Pons (tissue), 1 donor: Measurements from ENCODE around the gene KRT15.

Experiments
- DNase-seq: peaks from one replicate; pipeline ENCODE4 v3.0.0-alpha.2; 2016; ENCODE audit warnings: low spot score

KRT15 gene

DNA sequence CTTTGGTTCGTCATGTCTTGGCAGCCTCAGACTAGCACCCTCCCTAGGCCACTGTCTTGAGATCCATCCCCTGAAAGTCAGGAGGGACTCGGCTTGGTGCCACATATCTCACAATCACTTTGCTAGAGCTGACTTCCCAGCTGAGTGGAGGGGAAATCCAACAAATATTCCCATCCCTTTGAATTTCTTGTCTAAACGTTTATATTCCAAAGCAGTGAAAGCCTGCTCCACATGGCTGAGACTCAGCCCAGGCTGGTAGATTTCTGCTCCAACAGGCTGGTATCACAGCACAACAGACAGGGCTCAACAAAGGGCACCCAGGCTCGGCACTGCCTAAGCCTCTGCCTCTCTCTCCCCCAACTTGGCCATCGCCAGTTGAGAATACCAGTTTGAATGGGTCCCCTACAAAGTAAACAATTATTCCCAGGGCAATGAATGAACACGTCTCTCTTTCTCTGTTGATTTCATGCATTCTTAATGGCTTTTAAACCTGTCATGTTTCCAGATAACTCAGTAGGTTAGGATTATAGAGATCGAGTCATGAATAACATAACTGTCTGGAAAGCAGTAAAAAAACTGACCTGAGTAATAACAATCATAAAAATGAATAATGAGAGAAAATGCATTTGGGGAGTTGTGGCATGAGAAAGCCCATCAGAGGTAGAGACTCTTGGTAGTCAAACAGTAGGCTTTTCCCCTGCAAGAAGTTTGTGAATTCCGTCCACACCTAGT lies 14.3 kb downstream of the KRT15 start:
- DNase-seq: no peak

DNA sequence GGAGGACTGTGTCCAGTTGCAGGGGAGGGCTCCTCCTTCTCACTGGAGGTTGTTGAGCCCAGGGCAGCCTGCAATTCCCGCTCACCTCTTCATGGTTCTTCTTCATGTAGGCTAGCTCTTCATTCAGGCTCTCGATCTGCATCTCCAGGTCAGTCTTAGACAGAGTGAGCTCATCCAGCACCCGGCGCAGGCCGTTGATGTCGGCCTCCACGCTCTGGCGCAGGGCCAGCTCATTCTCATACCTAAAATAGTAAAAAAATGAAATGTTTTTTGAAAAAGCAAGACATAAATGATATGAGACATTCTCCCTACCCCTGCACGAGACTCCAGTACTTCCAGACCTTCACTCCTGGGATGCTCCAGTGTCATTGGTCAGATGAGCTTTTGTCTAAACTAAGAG lies 15.5 kb downstream of the KRT15 start:
- DNase-seq: no peak

DNA sequence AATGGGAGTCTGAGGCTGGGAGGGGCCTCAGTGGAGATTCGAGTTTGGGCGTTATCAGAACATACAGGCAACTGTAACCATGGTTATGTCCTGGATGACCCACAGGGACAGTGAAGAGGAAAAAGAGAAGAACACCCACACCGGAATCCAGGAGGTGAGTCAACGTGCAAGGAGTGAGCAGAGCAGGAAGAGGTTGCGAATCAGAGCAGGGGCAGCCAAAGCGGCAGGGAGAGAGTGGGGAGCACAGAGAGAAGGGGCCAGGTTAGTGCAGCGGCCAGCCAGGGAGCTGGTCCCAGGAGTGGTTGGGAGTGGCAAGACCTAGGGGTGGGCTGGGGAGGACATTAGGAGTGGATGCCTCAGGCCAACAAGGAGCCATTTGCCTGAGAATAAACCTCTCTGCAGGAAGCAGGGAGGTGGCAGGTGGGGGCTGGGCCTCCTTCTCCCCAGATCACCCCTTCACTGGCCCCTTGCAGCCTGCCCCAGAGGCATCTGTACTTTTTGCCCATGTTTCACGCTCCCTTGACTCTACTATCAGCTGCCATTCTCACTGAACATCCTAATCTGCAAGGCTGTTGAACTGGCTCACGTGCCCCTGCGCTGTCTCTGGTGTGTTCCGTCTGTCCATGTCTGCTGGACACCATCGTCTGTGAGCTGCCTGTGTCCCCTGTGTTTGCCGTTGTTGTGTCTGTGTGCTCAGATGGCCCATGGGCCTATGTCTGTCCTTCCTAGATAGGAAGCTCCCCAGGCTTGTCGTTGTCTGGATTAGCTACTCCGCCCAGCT lies 18.4 kb downstream of the KRT15 start:
- DNase-seq: no peak

DNA sequence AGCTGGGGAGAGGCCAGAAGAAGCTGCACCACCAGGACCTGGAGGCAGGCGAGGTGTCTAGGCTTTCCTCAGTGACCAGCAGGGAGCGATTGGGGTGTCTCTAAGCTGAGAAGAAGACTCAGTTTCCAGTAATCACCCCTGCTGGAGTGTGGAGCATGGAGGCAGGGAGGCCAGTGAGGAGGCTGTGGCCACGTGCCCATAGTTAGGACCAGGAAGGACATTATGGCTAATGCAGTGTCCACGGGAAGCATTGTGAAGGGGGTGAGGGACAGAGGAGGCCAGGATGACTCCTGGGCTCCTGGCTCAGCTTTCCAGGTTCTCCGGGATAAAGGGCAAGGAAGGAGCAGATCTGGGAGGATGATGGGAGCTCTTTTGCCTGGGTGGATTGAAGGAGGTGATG lies 19.0 kb downstream of the KRT15 start:
- DNase-seq: no peak

DNA sequence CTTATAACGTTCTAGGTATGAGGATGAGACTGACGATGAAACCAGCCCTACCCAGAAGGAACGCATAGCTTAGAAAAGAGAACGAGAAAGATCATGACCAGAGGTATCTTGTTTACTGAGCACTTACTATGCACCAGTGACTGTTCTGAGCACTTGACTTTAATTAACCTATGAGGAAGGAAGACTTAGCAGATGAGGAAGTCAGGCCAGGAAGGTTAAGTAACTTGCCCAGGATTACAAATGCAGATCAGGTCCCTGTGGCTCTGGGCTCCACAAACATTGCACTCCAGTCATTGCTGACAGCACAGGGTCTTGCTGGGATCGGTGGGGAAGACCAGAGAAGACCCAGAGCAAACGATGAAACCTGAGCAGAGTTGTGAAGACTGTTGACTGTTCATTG lies 20.4 kb downstream of the KRT15 start:
- DNase-seq: peak; percentile 31

DNA sequence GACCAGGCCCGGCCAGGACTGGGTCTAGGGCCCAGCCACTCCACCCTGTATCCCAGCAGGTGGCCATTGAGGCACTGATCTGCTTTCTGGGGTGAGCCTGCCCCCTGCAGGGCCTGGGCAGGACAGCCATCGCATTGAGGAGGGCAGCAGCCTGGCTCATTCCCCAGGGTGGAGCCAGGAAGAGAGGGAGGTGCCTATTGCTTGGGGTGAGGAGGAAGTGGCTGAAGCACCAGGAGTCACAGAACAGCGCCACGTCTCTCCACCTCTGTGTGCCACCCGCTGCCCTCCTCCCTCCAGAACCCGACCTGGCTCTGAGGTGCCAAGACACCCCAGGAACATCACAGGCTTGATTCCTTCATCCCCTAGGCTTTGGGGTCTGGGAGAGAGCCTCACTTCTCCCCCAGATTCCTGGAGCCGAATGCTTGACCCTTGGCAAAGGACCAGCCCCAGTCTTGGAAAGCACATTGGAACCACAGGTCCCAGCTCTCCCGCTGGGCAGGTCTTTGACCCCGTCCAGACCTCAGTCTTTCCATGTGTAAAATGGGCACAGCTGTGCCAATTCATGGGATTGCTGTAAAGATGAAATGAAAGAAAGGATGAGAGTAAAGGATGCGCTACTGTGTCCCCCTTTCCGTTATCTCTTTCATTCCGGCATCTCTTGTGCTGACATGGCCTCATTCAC lies 21.7 kb downstream of the KRT15 start:
- peak; percentile 28 for DNase-seq

DNA sequence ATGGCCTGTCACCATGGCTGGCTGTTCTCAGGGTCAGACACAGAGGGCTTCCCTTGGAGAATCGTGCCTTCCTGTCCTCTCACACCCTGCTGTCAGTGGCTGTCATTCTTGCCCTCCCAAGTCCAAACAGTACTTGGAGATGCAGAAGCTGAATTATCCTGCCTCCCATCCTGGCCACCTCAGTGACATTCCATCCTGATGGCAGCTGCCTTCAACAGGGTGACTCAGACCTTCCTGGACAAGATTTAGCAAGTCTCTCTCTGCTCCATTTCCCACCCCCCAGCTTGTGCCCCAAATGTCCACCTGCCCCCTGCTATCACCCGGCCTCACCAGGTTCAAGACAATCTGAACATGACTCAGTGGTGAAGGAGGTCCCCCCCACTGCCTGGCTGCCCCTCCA lies 24.2 kb downstream of the KRT15 start:
- DNase-seq: no peak

DNA sequence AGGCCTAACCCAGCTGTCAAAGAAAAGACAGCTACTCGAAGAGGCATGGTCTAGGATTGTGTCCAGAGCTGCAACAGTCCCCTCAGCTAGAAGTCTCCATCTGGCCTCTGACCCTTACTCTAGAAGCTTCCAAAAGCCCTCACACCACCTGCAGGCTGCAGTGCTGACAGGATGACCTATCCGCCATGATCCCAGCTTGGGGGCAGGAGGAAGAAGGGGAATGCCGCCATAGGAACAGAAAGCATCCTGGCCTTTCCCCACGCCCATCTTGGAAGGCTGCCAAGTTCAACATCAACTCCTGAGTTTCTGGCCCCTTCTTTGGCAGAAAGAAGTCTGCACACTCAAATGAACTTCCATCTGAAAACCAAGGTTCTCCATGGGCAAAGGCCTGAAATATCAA lies 25.9 kb downstream of the KRT15 start:
- DNase-seq: peak; percentile 7

DNA sequence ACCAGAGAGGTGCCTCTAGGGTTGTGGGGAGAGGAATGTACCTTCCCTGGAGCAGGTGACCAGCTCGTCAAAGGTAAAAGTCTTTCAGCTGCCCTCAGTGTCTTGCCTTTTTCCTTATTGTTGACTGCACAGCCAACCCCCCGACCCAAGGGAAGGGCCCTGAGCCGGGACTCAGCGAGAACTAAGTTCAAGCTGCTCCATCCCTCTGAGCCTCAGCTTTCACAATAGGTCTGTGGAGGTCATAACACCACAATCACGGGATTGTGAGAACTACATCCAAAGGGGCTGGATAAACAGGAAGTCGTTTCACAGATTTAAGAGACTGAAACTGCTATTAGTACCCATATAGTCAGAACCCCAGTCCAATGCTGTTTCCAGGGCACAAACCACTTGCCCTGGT lies 26.3 kb downstream of the KRT15 start:
- DNase-seq: peak; percentile 55

DNA sequence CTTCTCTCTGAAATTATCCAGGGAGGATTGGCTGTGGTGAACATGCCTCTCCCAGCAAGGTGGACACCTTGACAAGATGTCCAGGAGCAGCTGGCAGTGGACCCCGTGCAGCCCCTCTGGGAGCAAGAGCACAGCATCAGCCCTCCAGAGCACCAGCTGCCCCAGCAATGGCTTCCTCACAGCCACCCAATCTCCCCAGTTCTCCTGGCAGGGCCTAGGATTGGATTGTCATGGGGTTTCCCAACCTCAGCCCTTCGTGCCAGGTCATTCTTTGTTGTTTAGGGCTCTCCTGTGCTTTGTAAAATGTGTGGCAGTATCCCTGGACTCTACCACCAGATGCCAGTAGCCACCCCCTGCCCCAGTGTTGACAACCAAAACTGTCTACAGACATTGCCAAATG lies 27.2 kb downstream of the KRT15 start:
- no peak for DNase-seq

DNA sequence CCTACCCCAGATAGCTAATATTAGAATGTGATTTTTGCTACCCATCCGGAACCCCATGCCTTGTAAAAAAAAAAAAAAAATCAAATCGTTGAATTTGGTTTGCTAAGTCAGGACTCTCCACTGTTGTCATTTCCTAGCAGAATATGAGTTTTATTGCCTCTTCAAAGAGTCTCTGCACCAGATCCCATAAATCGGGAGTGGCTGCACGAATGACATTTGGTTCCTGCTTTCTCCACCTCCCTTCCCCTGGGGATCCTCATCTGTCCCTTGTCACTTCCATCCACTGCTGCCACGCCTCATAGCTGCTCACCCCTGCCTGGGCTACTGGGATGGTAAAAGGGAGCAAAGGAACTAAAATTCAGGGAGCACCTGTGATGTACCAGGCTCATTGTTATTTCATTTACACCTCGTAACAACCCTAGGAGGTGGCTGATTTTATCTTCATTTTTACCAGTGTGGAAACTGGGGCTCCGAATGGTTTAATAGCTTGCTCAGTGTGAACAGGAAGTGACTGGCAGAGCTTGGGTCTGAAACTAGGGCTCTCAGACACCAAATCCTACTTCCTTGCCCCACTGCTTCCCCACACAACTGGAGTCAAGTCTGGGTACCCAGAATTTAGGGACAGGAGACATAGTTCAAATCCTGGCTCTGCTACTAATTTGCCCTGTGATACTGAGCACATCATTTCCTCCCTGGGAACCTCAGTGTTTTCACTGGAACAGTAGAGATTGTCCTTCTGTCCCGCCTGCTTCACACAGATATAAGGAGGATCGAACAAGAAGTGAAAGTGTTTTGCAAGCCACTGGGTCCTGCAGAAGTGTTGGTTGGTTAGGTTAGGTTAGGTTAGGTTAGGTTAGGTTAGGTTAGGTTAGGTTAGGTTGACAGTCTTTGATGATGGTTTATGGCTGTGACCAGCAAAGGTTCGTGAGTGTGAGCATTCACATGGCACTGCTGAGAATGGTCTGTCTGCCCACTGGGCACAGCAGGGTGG lies 28.4 kb downstream of the KRT15 start:
- peak; percentile 19 for DNase-seq

DNA sequence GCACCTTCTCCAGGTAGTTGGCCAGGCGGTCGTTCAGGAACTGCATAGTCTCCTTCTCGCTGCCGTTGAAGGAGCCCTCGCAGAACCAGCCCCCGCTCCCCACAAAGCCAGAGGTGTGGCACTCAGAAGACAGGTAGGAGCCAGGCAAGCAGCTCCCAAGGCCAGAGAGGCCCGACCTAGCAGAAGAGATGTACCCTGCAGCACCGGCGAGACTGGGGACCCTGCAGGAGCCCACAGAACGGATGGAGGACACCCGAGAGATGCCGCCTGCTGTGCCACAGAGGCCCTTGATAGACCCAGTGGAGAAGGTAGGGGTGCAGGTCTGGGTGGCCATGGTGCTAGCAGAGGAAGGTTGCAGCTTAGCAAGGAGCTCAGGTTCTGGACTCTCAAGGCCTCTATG lies 29.2 kb downstream of the KRT15 start, which contains the start of gene KRT36:
Gene KRT36 (minus strand): TSS at position 380 of the 400 bp plus-strand sequence. CDS start 46 bp downstream, at position 334.
- DNase-seq: no peak

DNA sequence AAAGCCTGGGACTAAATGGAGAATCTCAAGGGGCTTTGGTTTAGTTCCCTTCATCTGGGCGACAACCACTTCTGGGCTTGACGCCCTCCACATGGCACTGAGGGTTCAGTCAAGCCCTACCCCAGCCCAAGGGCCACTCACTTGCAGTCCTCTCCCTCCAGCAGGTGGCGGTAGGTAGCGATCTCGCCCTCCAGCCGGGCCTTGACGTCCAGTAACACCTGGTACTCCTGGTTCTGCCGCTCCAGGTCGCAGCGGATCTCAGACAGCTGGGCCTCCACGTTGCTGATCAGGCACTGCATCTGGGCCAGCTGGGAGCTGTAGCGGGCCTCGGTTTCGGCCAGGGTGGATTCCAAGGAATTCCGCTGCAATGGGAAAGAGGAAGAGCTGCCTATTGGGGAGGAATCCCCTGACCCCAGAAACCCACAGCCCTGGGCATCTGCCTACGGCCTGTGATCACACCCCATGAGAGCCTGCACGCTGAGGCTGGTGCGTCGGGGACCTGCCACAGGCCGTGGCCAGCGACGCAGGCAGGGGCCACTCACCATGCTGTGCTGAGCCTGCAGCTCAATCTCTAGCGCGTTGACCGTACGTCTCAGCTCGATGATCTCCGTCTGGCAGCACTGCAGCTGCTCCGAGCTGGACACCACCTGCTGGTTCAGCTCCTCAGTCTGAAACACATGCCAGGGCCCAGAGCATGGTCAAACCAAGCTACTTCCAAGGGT lies 31.7 kb downstream of the KRT15 start:
- no peak for DNase-seq

DNA sequence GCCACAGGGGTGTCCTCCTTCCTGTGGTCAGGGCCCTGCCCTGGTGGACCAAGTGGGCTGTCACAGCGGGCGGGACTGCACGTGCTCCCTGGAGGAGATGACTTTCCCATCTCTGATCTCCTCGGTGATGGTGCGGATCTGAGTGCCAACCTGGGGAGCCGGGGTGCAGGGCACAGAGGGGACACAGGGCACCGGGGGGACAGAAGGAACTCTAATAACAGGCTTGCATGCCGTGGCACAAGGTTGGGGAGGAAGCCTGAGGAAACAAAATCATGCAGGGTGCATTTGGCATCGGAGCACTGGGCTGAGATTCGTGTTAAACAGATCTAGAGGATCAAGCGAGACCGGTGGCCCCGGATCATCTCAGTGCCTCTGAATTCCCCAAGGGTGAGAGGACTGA lies 32.4 kb downstream of the KRT15 start:
- DNase-seq: no peak

DNA sequence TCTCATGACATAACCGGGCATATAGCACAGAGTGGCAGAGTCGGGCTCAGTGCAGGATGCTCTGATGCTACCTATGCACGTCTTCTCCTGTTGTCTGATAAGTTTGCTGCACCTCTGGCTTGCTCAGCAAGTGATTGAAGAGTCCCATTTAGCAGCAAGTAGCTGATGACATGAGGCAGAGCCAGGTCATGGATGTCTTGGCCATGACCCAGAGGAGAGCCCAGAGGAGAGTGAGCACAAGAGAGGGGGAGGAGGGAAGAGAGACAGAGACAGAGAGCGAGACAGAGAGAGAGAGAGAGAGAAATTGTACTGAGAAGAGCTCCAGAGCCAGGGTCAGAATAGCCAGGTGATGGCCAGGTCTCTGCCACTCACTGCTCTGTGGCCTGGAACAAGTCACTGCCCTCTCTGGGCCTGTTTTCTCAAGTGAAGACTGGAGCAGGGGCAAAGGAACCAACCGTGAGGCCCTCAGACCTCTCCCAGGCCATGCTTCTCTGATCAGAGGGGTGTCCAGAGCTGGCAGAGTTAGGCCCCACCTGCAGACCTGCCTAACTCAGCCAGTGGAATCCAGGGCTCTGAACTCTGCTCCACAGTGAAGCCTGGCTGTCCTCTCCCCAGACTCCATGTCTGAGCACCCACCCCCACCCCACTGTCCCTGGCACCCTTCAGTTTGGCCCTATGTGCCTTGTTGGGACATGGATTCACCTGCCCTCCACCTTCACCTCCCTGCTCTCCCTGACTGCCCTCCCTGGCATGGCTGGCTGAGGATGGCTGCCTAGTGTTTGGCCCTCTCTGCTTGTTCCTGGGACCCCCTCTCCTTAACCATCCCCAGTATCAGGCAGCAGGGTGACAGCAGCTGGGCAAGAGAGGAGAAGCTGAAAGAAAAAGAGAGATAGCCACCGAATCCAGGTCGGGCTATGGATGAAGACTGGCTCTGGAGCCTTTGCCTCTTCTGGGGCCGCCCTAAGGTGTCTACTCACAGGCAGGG lies 33.5 kb downstream of the KRT15 start:
- no peak for DNase-seq

DNA sequence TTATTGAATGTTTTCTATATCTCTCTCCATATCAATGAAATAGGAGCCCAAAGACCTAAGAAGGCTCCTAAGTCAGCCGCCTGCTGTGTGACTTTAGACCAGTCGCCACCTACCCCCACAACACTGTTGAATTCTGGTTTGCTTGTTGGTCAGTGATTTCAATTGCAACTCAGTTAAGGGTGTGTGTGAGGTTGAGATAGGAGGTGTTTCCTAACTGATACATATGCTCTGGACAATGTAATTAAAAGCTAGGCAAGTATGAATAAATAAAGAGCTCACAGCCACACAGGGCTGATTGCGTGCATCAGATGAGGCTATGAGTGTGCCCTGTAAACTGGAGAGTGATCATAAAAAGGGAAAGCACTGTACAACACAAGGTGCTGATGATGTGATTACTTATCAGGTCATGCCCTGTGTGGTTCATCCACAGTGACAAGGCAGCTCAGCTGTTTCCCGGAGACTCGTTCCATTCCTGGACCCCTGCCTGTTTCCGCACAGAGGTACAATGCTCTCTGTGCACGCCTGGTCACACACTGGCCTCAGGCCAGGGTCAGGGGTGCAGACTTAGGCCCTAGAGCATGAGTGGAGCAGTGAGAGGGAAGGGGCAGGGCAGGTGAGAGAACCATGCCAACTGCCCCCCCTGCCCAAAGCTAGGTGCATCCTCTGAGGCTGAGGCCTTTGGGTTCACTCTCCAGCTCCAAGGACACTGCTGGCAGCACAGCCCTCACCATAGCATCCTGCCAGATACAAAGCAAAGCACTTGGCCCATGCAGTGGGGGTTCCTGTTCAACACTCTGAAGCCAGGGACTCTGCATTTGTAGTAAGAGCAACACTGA lies 34.5 kb downstream of the KRT15 start:
- DNase-seq: no peak

DNA sequence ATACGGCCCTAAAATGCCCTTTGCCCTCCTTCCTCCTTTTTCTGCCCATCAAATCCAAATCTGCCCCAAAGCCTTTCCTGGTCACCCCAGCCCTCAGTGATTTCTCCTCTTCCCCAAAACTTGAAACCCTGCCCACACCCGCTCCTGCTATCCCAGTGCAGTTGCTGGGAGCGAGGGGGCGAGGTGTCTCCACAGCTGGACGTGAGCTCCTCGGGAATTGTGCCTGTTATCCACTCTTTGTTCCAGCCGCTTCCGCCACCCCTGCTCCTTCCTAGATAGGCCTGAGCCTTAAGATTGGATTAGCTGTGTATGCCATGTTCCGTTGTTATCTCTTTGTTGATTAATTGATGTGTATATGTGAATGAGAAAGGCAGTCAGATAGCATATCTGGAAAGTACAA lies 35.2 kb downstream of the KRT15 start:
- no peak for DNase-seq

DNA sequence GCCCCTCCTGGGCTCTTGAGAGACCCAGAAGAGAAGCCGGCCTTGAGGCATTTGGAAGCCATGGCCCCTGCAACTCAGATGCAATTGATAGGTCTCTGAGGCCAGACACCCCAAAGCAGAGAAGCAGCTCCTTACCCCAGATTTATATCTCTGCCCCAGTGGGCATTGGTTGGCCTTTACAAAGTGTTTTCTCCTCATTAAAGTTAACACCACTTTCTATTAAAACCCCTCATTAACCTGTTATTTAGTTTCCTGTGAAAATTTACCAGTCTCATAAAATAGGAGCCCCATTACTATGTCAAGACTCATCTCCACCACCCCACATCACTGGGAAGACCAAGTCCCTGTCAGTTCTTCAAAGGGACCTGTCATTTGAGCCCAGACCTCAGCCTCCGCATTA lies 37.7 kb downstream of the KRT15 start, which contains the start of gene KRT35:
Gene KRT35 (minus strand): TSS at position 116 of the 400 bp plus-strand sequence. CDS start 54 bp downstream, at position 62.
- DNase-seq: no peak

DNA sequence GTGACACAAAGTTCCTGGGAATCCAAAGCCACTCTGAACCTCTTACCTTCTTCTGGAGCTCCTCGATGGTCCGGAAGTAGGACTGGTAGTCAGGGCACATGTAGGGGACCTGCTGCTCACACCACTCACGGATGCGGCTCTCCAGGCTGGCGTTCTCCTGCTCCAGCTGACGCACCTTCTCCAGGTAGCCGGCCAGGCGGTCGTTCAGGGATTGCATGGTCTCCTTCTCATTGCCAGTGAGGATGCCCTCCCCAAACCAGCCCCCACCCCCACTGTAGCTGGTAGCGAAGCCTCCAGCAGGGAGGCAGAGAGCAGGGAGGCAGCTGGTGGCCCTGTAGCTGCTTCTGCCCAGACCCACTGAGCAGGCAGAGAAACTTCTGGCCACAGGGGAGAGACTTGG lies 38.1 kb downstream of the KRT15 start:
- DNase-seq: no peak
